K562 treated with DMSO at 1 percent for 24 hours (cell line): ENCODE results near the gene FAAP20. TPM values are rescaled to one million over a fixed set of nuclear protein-coding genes. Genes with fewer than 3 reads are reported as not detected.

Experiments
- total RNA-seq: library from RNA; unstranded; fragments of 300-600 nt; gene quantifications from 2 replicates; pipeline ENCODE4 v1.2.3, GENCODE V29; 2022; ENCODE audit warnings: low read depth; ENCODE audit not compliant: insufficient read depth

The FAAP20 gene
- total RNA-seq = 293 and 305 TPM in 2 replicates

GRCh38 chr1:2194319-2194897 is at the start of gene FAAP20:
FAAP20 (minus strand) TSS chr1:2194772; CDS start chr1:2194749, 23 bp downstream.

GRCh38 chr1:2228157-2228594 is 33.6 kb upstream of the FAAP20 start, which contains the start of gene SKI:
SKI (plus strand) TSS chr1:2228319; CDS start chr1:2228767, 448 bp downstream.

Other genes starting within 250 kb of the FAAP20 start
- 0.32 TPM in 1 of 2 replicates, not detected in the other for gene CFAP74, start 191.0 kb downstream of the FAAP20 start, total RNA-seq
- not detected in 2 replicates for gene GABRD, start 175.4 kb downstream of the FAAP20 start, total RNA-seq
- gene PRKCZ, start 144.4 kb downstream of the FAAP20 start, total RNA-seq = 5.0 and 5.7 TPM in 2 replicates
- 36.1 and 36.9 TPM in 2 replicates for gene SKI, start 33.5 kb upstream of the FAAP20 start, total RNA-seq
- gene MORN1, start 196.8 kb upstream of the FAAP20 start, total RNA-seq = 4.3 and 5.9 TPM in 2 replicates
- 74.0 and 84.7 TPM in 2 replicates for gene RER1, start 197.1 kb upstream of the FAAP20 start, total RNA-seq
- gene PEX10, start 217.8 kb upstream of the FAAP20 start, total RNA-seq = 13.8 and 15.6 TPM in 2 replicates